AG09309 (cell line): ENCODE measurements around the gene MRS2.

Source experiments
- DNase-seq: peaks from one replicate; pipeline ENCODE4 v3.0.0-alpha.2; 2010; ENCODE audit warnings: low read depth
- H3K4me3 ChIP-seq: 2 replicates; pipeline ENCODE4 v1.5.1; 2011; ENCODE audit warnings: mild to moderate bottlenecking, low read depth, low read length, moderate library complexity; ENCODE audit not compliant: control insufficient read depth
- CTCF ChIP-seq: IDR thresholded peaks from 2 replicates; pipeline ENCODE4 v1.5.1; 2011; ENCODE audit warnings: mild to moderate bottlenecking, low read depth, low read length, inconsistent platforms; ENCODE audit not compliant: insufficient read depth, control insufficient read depth; ENCODE audit errors: missing control alignments

MRS2 gene

DNA sequence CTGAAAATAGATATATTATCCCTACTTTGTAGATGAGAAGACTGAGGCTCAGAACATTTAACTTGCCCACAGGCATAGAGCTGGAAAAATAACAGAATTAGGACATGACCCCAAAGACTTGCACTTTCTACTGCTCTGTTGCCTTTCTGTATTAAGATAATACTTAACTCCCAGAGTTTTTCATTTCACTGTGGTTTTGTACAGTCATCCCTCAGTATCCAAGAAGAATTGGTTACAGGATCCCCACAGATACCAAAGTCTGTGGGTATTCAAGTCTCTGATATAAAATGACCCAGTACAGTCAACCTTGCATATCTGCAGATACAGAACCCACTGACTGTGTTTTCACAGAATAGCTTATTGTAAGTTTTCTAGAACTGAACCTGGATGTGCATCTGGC, 16.8 kb downstream of the MRS2 start:
- no peak for DNase-seq
- no peak overlapping the region for H3K4me3 ChIP-seq
- TF ChIP-seq CTCF, result no peak

DNA sequence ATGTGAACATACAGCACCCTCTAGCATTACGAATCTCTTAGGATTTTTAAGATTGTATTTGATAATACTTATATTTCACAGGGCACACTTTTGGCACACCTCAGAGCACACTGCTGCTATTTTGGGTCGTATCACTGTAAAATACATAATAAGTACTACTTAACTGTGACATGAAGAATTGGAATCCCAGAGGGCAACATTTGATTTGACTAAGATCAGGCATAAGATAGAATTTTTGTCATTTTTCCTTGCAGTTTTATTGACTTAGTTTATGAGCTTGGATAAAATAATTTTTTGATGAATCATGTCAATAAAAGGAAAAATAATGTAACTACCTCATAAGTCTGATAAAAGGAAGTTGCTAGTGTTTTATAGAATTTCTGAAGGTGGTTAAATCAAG, 22.4 kb downstream of the MRS2 start:
- no peak for TF ChIP-seq CTCF
- H3K4me3 ChIP-seq, result no peak overlapping the region
- DNase-seq, result no peak

- H3K4me3 ChIP-seq, result no peak overlapping the region
- no peak for TF ChIP-seq CTCF
- no peak for DNase-seq
Observed at GRCh38 chr6:24426729-24427446, 24.2 kb downstream of the MRS2 start.

GRCh38 chr6:24428615-24429014, 25.9 kb downstream of the MRS2 start:
- TF ChIP-seq CTCF, result no peak
- no peak for DNase-seq
- H3K4me3 ChIP-seq, result no peak overlapping the region

- DNase-seq, result no peak
- no peak for TF ChIP-seq CTCF
- H3K4me3 ChIP-seq, result no peak overlapping the region
Observed at GRCh38 chr6:24429146-24429545, 26.4 kb downstream of the MRS2 start.

DNA sequence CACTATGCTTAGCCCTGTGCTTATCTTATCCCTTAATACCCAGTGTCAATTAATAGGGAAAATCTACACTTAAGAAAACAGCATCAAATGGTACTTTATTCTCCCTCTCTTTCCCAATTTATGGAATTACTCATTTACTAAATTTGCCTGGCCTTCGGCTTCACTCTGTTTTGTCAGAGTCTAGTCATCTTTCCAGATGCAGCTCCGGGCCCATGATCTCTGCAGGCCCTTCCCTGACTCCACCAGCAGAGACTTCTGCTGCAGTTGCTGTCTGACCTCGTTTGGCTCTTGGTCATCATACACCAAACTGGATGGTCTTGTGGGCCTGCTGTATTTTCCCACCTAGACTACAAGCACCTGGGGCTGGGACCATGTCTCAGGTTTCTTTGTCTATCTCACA, 27.4 kb downstream of the MRS2 start:
- no peak for DNase-seq
- H3K4me3 ChIP-seq, result no peak overlapping the region
- TF ChIP-seq CTCF, result no peak
